HUES6 (cell line): ENCODE results near the gene TENM3.

Source experiments
- H3K27ac ChIP-seq: 2 replicates; pipeline ENCODE4 v1.7.0; 2013; ENCODE audit warnings: low read depth, mild to moderate bottlenecking, low read length, inconsistent platforms
- H3K27me3 ChIP-seq: 2 replicates; pipeline ENCODE4 v1.6.1; 2013; ENCODE audit warnings: low read length; ENCODE audit not compliant: control insufficient read depth, insufficient read depth
- H3K36me3 ChIP-seq: 2 replicates; pipeline ENCODE4 v1.6.1; 2013; ENCODE audit warnings: low read length; ENCODE audit not compliant: control insufficient read depth, insufficient read depth
- H3K4me1 ChIP-seq: 2 replicates; pipeline ENCODE4 v1.6.1; 2013; ENCODE audit warnings: low read length; ENCODE audit not compliant: control insufficient read depth, insufficient read depth
- H3K4me3 ChIP-seq: 2 replicates; pipeline ENCODE4 v1.5.1; 2013; ENCODE audit warnings: low read depth, low read length
- H3K9ac ChIP-seq: one replicate; pipeline ENCODE4 v1.6.1; 2013; ENCODE audit warnings: mild to moderate bottlenecking, low read length
- H3K9me3 ChIP-seq: 2 replicates; pipeline ENCODE4 v1.6.1; 2013; ENCODE audit warnings: low read depth, low read length; ENCODE audit not compliant: control insufficient read depth, insufficient read depth

Gene TENM3

GRCh38 chr4:182271731-182272130 lies 28.5 kb downstream of the TENM3 start:
- peaks cover 19% of the 10 kb centered on the region; the same call in 1 of the 2 replicates for H3K4me1 ChIP-seq
- H3K27ac ChIP-seq: no peak overlapping the region
- H3K9me3 ChIP-seq: peaks cover 9% of the 10 kb centered on the region; the same call in 1 of the 2 replicates

GRCh38 chr4:182272151-182272550 lies 28.9 kb downstream of the TENM3 start:
- Histone ChIP-seq H3K36me3 (no peaks in the 10 kb centered on the region), H3K9ac (no peak overlapping the region), H3K4me3 (no peak overlapping the region), H3K4me1 (peaks cover 19% of the 10 kb centered on the region; the same call in 1 of the 2 replicates), H3K9me3 (peaks cover 8% of the 10 kb centered on the region; the same call in 1 of the 2 replicates), H3K27ac (no peak overlapping the region), H3K27me3 (no peaks in the 10 kb centered on the region)

More at GRCh38 chr4:182271731-182272130, 28.5 kb downstream of the TENM3 start:
- Histone ChIP-seq H3K9ac (no peak overlapping the region), H3K27me3 (no peaks in the 10 kb centered on the region), H3K36me3 (no peaks in the 10 kb centered on the region), H3K4me3 (no peak overlapping the region)

GRCh38 chr4:182273191-182273935 lies 30.2 kb downstream of the TENM3 start:
- no peak overlapping the region for H3K9ac ChIP-seq
- H3K36me3 ChIP-seq: no peaks in the 10 kb centered on the region
- no peaks in the 10 kb centered on the region for H3K27me3 ChIP-seq
- peaks cover 3% of the 10 kb centered on the region; the same call in 1 of the 2 replicates for H3K9me3 ChIP-seq
- H3K4me3 ChIP-seq: no peak overlapping the region
- H3K4me1 ChIP-seq: peaks cover 19% of the 10 kb centered on the region; the same call in 1 of the 2 replicates
- no peak overlapping the region for H3K27ac ChIP-seq

GRCh38 chr4:182276210-182277109 lies 33.3 kb downstream of the TENM3 start:
- Histone ChIP-seq H3K9ac (no peak overlapping the region), H3K36me3 (no peaks in the 10 kb centered on the region), H3K4me3 (no peak overlapping the region), H3K4me1 (peaks cover 15% of the 10 kb centered on the region; the same call in 1 of the 2 replicates), H3K27me3 (no peaks in the 10 kb centered on the region), H3K27ac (no peak overlapping the region), H3K9me3 (no peaks in the 10 kb centered on the region; the same call in 1 of the 2 replicates)

- no peaks in the 10 kb centered on the region for H3K36me3 ChIP-seq
- H3K27me3 ChIP-seq: no peaks in the 10 kb centered on the region
- peaks cover 15% of the 10 kb centered on the region; the same call in 1 of the 2 replicates for H3K4me1 ChIP-seq
- no peaks in the 10 kb centered on the region for H3K9me3 ChIP-seq
- H3K9ac ChIP-seq: no peak overlapping the region
- no peak overlapping the region for H3K27ac ChIP-seq
- H3K4me3 ChIP-seq: no peak overlapping the region
These were observed 34.2 kb downstream of the TENM3 start for GRCh38 chr4:182277377-182277776.

- no peak overlapping the region for H3K4me3 ChIP-seq
- no peaks in the 10 kb centered on the region for H3K36me3 ChIP-seq
- peaks cover 10% of the 10 kb centered on the region; the same call in 1 of the 2 replicates for H3K4me1 ChIP-seq
- H3K27me3 ChIP-seq: no peaks in the 10 kb centered on the region
- no peak overlapping the region for H3K9ac ChIP-seq
- H3K9me3 ChIP-seq: no peaks in the 10 kb centered on the region
- H3K27ac ChIP-seq: no peak overlapping the region
These were observed 35.5 kb downstream of the TENM3 start for GRCh38 chr4:182278729-182279128.

- no peaks in the 10 kb centered on the region for H3K27me3 ChIP-seq
- no peak overlapping the region for H3K27ac ChIP-seq
These were observed 37.4 kb downstream of the TENM3 start for GRCh38 chr4:182280436-182281111.

GRCh38 chr4:182286035-182286434 lies 42.8 kb downstream of the TENM3 start:
- H3K36me3 ChIP-seq: no peaks in the 10 kb centered on the region
- no peak overlapping the region for H3K9ac ChIP-seq
- no peak overlapping the region for H3K4me3 ChIP-seq
- H3K27me3 ChIP-seq: no peaks in the 10 kb centered on the region
- no peaks in the 10 kb centered on the region for H3K4me1 ChIP-seq
- H3K27ac ChIP-seq: no peak overlapping the region
- H3K9me3 ChIP-seq: no peaks in the 10 kb centered on the region

More at GRCh38 chr4:182280436-182281111, 37.4 kb downstream of the TENM3 start:
- Histone ChIP-seq H3K9ac (no peak overlapping the region), H3K9me3 (no peaks in the 10 kb centered on the region), H3K4me3 (no peak overlapping the region), H3K4me1 (0 out of 2 replicates have a peak, but pooled peaks cover 3% of the 10 kb centered on the region), H3K36me3 (no peaks in the 10 kb centered on the region)

GRCh38 chr4:182286931-182287330 lies 43.7 kb downstream of the TENM3 start:
- no peaks in the 10 kb centered on the region for H3K27me3 ChIP-seq
- H3K4me1 ChIP-seq: no peaks in the 10 kb centered on the region
- H3K9me3 ChIP-seq: no peaks in the 10 kb centered on the region
- no peaks in the 10 kb centered on the region for H3K36me3 ChIP-seq
- no peak overlapping the region for H3K27ac ChIP-seq
- H3K4me3 ChIP-seq: no peak overlapping the region
- H3K9ac ChIP-seq: no peak overlapping the region

GRCh38 chr4:182288534-182288933 lies 45.3 kb downstream of the TENM3 start:
- H3K36me3 ChIP-seq: no peaks in the 10 kb centered on the region
- H3K9ac ChIP-seq: no peak overlapping the region

More at GRCh38 chr4:182288534-182288933, 45.3 kb downstream of the TENM3 start:
- Histone ChIP-seq H3K27ac (no peak overlapping the region), H3K27me3 (no peaks in the 10 kb centered on the region), H3K9me3 (no peaks in the 10 kb centered on the region), H3K4me3 (no peak overlapping the region), H3K4me1 (peaks cover 8% of the 10 kb centered on the region)
